ENCODE measurements around the gene CRTAP.

GRCh38 chr3:33099109-33099645, 14.6 kb upstream of the CRTAP start:
- TF ChIP-seq POLR2AphosphoS5 (IDR thresholded peaks at IDR 0.05; ENCODE audit: low read depth) (no peak), NANOG (IDR thresholded peaks at IDR 0.05; ENCODE audit: borderline replicate concordance) (no peak), CTCF (conservative IDR thresholded peaks at IDR 0.05; ENCODE audit: low read depth in 2 of 2) (no peak), JUNB (IDR thresholded peaks at IDR 0.05; ENCODE audit: unreplicated experiment) (no peak), EZH2 (IDR thresholded peaks at IDR 0.05; ENCODE audit: low read depth, unreplicated experiment) (no peak), CREB1 (CRISPR knock-in tag; IDR thresholded peaks at IDR 0.05; ENCODE audit: low read depth) (no peak), ZNF114 (CRISPR knock-in tag; IDR thresholded peaks at IDR 0.05) (no peak), REST (IDR thresholded peaks at IDR 0.05; ENCODE audit: unreplicated experiment) (no peak), EZH2phosphoT487 (IDR thresholded peaks at IDR 0.05; ENCODE audit: unreplicated experiment) (no peak), ETS1 (IDR thresholded peaks at IDR 0.05) (no peak), STAT1 (IDR thresholded peaks at IDR 0.05; ENCODE audit: unreplicated experiment) (no peak), ZNF331 (CRISPR knock-in tag; IDR thresholded peaks at IDR 0.05; ENCODE audit: low read depth) (no peak)
